22Rv1 (cell line): ENCODE measurements around the gene SH3BGRL2.
A peak's percentile ranks its signal among the peaks of the same experiment; 100 is the strongest.

ENCODE experiments used
- H3K27ac ChIP-seq: fragments of 450-650 bp; 2 replicates; pipeline ENCODE4 v1.5.1; 2017
- CTCF ChIP-seq: fragments of 450-650 bp; IDR thresholded peaks from 2 replicates; pipeline ENCODE4 v1.5.1; 2017; ENCODE audit warnings: mild to moderate bottlenecking
- ZFX ChIP-seq: fragments of 450-650 bp; IDR thresholded peaks from 2 replicates; pipeline ENCODE4 v1.6.1; 2017; ENCODE audit warnings: antibody characterized with exemption, borderline replicate concordance

Gene SH3BGRL2

GRCh38 chr6:79719248-79719960 is 88.3 kb downstream of the SH3BGRL2 start:
- TF ChIP-seq ZFX (no peak), CTCF (no peak)
- H3K27ac ChIP-seq = no peak overlapping the region

- no peak overlapping the region for H3K27ac ChIP-seq
- no peak for TF ChIP-seq CTCF
- TF ChIP-seq ZFX = no peak
Measured at GRCh38 chr6:79724816-79725215, 93.7 kb downstream of the SH3BGRL2 start.

- H3K27ac ChIP-seq = no peak overlapping the region
Measured at GRCh38 chr6:79731471-79731870, 100.3 kb downstream of the SH3BGRL2 start.

GRCh38 chr6:79733388-79733787 is 102.3 kb downstream of the SH3BGRL2 start:
- no peak overlapping the region for H3K27ac ChIP-seq
- no peak for TF ChIP-seq CTCF
- TF ChIP-seq ZFX = no peak

More at GRCh38 chr6:79731471-79731870, 100.3 kb downstream of the SH3BGRL2 start:
- TF ChIP-seq ZFX (no peak), CTCF (no peak)

GRCh38 chr6:79734374-79734773 is 103.2 kb downstream of the SH3BGRL2 start:
- no peak for TF ChIP-seq ZFX
- no peak for TF ChIP-seq CTCF
- H3K27ac ChIP-seq = no peak overlapping the region

GRCh38 chr6:79735183-79735582 is 104.1 kb downstream of the SH3BGRL2 start:
- H3K27ac ChIP-seq = no peak overlapping the region
- no peak for TF ChIP-seq ZFX
- no peak for TF ChIP-seq CTCF

DNA sequence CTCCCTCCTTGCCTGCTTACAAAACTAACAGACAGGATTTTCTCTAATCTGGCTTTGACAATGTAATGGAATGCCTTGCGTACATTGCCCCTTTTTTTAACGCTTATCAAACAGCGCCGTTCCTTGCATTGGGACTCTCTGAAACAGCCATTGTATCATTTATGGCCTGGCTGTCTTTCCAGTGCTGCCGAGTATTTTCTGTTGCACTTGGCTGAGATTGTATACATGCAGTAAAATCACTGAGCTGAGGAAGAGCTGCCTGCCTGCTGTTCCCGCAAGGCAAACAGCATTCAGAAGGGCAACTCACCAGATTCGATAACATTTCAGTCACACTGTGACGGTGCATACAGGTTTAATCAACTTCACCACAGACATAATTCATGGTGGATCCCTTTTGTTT is 106.0 kb downstream of the SH3BGRL2 start:
- TF ChIP-seq CTCF (no peak), ZFX (no peak)
- H3K27ac ChIP-seq = peak overlapping the region; percentile 32; the same call in 1 of the 2 replicates
